DOHH2 (cell line): Measurements from ENCODE around the gene RNF44.

ENCODE experiments used
- H3F3A ChIP-seq: fragments of 200-600 bp; sonication (generic), shearing (Covaris generic); 2 replicates; pipeline ENCODE4 v1.6.0; 2016; ENCODE audit warnings: antibody characterized with exemption, mild to moderate bottlenecking; ENCODE audit not compliant: control insufficient read depth, insufficient read depth
- H3K27ac ChIP-seq: fragments of 200-600 bp; sonication (generic); 2 replicates; pipeline ENCODE4 v1.5.1; 2014; ENCODE audit warnings: low read depth, mild to moderate bottlenecking, low read length, moderate library complexity
- H3K27me3 ChIP-seq: fragments of 200-600 bp; sonication (generic); 2 replicates; pipeline ENCODE4 v1.6.1; 2014; ENCODE audit warnings: mild to moderate bottlenecking, low read length, mixed read lengths; ENCODE audit not compliant: control insufficient read depth
- H3K36me3 ChIP-seq: fragments of 200-600 bp; sonication (generic); 2 replicates; pipeline ENCODE4 v1.6.1; 2014; ENCODE audit warnings: mild to moderate bottlenecking, low read length, moderate library complexity, mixed read lengths; ENCODE audit not compliant: control insufficient read depth
- H3K4me1 ChIP-seq: fragments of 200-600 bp; sonication (generic); 2 replicates; pipeline ENCODE4 v1.6.1; 2014; ENCODE audit warnings: mild to moderate bottlenecking, low read length, mixed read lengths; ENCODE audit not compliant: control insufficient read depth
- H3K4me2 ChIP-seq: fragments of 200-600 bp; sonication (generic); 2 replicates; pipeline ENCODE4 v1.6.0; 2014; ENCODE audit warnings: mild to moderate bottlenecking, low read length, moderate library complexity
- H3K4me3 ChIP-seq: fragments of 200-600 bp; sonication (generic); 2 replicates; pipeline ENCODE4 v1.5.1; 2014; ENCODE audit warnings: mild to moderate bottlenecking, low read length, mixed read lengths
- H3K79me2 ChIP-seq: fragments of 200-600 bp; sonication (generic); 2 replicates; pipeline ENCODE4 v1.6.1; 2014; ENCODE audit warnings: mild to moderate bottlenecking, low read length, mixed read lengths; ENCODE audit not compliant: control insufficient read depth
- H3K9me2 ChIP-seq: fragments of 200-600 bp; sonication (generic); replicated peaks from 2 replicates; pipeline ENCODE4 v1.6.1; 2014; ENCODE audit warnings: mild to moderate bottlenecking, low read length, mixed read lengths; ENCODE audit not compliant: control insufficient read depth
- H3K9me3 ChIP-seq: fragments of 200-600 bp; sonication (generic); 2 replicates; pipeline ENCODE4 v1.6.1; 2014; ENCODE audit warnings: antibody characterized with exemption, low read length, mixed read lengths; ENCODE audit not compliant: control insufficient read depth, insufficient read depth
- H4K20me1 ChIP-seq: fragments of 200-600 bp; sonication (generic); 2 replicates; pipeline ENCODE4 v1.6.0; 2014; ENCODE audit warnings: low read depth, mild to moderate bottlenecking, antibody characterized with exemption, low read length, moderate library complexity; ENCODE audit not compliant: control insufficient read depth, insufficient read depth
- CTCF ChIP-seq: fragments of 200-600 bp; sonication (generic); IDR thresholded peaks from one replicate; pipeline ENCODE4 v1.5.1; 2014; ENCODE audit warnings: antibody characterized with exemption, mild to moderate bottlenecking, low read depth, low read length; ENCODE audit not compliant: poor library complexity, severe bottlenecking
- EZH2phosphoT487 ChIP-seq: fragments of 200-600 bp; sonication (generic); IDR thresholded peaks from 2 replicates; pipeline ENCODE4 v1.6.1; 2017; ENCODE audit warnings: borderline replicate concordance, mild to moderate bottlenecking, antibody characterized with exemption, low read length, moderate library complexity, mixed read lengths

Gene RNF44

GRCh38 chr5:176501333-176501732, 35.9 kb downstream of the RNF44 start:
- Histone ChIP-seq H4K20me1 (no peaks in the 10 kb centered on the region), H3K79me2 (no peaks in the 10 kb centered on the region), H3K4me3 (no peak overlapping the region), H3K27me3 (no peaks in the 10 kb centered on the region), H3F3A (no peaks in the 10 kb centered on the region; the same call in 1 of the 2 replicates), H3K27ac (no peak overlapping the region), H3K36me3 (peaks cover 61% of the 10 kb centered on the region), H3K4me2 (no peak overlapping the region), H3K4me1 (no peaks in the 10 kb centered on the region), H3K9me3 (no peaks in the 10 kb centered on the region), H3K9me2 (no peaks in the 10 kb centered on the region)
- no peak for TF ChIP-seq CTCF
- no peak for TF ChIP-seq EZH2phosphoT487

- H3K9me3 ChIP-seq = no peaks in the 10 kb centered on the region
- no peaks in the 10 kb centered on the region for H4K20me1 ChIP-seq
- no peak overlapping the region for H3K4me3 ChIP-seq
- TF ChIP-seq CTCF (no peak), EZH2phosphoT487 (no peak)
- no peaks in the 10 kb centered on the region for H3K4me1 ChIP-seq
- no peaks in the 10 kb centered on the region for H3K27me3 ChIP-seq
- H3K4me2 ChIP-seq = no peak overlapping the region
- H3K79me2 ChIP-seq = no peaks in the 10 kb centered on the region
- no peak overlapping the region for H3K27ac ChIP-seq
- H3K36me3 ChIP-seq = peaks cover 66% of the 10 kb centered on the region
- no peaks in the 10 kb centered on the region; the same call in 1 of the 2 replicates for H3F3A ChIP-seq
- H3K9me2 ChIP-seq = no peaks in the 10 kb centered on the region
Observed at GRCh38 chr5:176500511-176500910, 36.7 kb downstream of the RNF44 start.

- no peak overlapping the region for H3K27ac ChIP-seq
Observed at GRCh38 chr5:176499273-176499672, 37.9 kb downstream of the RNF44 start.

GRCh38 chr5:176497852-176498251, 39.4 kb downstream of the RNF44 start:
- Histone ChIP-seq H3K27ac (no peak overlapping the region), H3K4me1 (no peaks in the 10 kb centered on the region), H3K9me3 (no peaks in the 10 kb centered on the region), H3F3A (no peaks in the 10 kb centered on the region; the same call in 1 of the 2 replicates), H3K4me3 (no peak overlapping the region), H3K4me2 (no peak overlapping the region), H3K79me2 (no peaks in the 10 kb centered on the region), H4K20me1 (no peaks in the 10 kb centered on the region), H3K27me3 (no peaks in the 10 kb centered on the region), H3K36me3 (peaks cover 84% of the 10 kb centered on the region), H3K9me2 (no peaks in the 10 kb centered on the region)
- TF ChIP-seq EZH2phosphoT487 (no peak), CTCF (no peak)

More at GRCh38 chr5:176499273-176499672, 37.9 kb downstream of the RNF44 start:
- no peaks in the 10 kb centered on the region for H3K27me3 ChIP-seq
- H3F3A ChIP-seq = no peaks in the 10 kb centered on the region; the same call in 1 of the 2 replicates
- H3K4me2 ChIP-seq = no peak overlapping the region
- H3K79me2 ChIP-seq = no peaks in the 10 kb centered on the region
- TF ChIP-seq EZH2phosphoT487 = no peak
- H3K4me3 ChIP-seq = no peak overlapping the region
- H3K9me3 ChIP-seq = no peaks in the 10 kb centered on the region
- H3K4me1 ChIP-seq = no peaks in the 10 kb centered on the region
- no peaks in the 10 kb centered on the region for H4K20me1 ChIP-seq
- peaks cover 70% of the 10 kb centered on the region for H3K36me3 ChIP-seq
- no peaks in the 10 kb centered on the region for H3K9me2 ChIP-seq
